Measurements from ENCODE around the gene ASAP2.

ASAP2 gene

DNA sequence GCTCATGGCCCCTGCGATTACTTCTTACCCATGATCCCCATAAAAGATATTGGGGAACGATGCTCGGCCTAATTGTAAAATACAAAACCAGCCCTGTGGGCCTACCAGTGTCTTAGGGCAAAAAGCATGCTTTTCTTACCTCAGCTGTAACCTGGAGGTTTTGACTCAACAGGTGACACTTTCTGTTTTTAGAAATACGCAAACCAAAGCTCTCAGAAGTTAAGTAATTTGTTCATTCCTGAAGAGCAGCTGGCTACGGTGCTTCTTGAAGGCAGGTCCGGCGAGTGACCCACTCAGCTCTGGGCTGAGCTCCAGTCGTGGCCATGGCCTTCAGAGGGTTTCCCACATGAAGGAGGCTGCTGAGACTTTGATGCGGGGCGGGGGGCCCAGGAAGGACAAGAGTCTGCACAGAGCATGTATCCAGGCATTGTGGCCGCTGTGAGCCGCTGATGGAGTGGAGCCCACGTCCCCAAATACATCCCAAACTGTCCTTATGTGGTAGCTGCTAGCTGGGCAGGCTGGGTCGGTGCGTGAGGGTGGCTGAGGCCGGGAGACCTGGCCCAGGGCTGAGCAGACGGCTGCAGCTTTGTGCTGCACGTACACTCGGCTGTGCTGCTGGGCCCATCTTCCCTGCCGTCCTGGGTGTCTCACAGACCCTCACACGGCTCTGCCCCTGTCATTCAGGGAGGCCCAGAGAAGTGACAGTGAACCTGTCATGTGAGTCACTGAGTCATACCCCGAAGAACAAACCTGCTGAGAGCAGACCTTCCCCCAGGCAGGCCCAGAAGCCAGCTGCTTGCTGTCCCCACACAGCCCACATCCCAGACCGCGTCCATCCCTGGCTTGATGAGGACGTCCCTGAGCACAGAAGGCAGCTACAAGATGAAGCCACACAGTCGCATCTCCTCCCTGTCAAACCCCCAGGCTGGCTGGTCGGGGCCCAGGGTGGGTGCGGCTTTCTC is 182.6 kb downstream of the ASAP2 start:
- H3K36me3 ChIP-seq (replicated peaks; ENCODE audit: insufficient read depth, low read length) = no peaks in the 10 kb centered on the region; the same call in 1 of the 2 replicates

DNA sequence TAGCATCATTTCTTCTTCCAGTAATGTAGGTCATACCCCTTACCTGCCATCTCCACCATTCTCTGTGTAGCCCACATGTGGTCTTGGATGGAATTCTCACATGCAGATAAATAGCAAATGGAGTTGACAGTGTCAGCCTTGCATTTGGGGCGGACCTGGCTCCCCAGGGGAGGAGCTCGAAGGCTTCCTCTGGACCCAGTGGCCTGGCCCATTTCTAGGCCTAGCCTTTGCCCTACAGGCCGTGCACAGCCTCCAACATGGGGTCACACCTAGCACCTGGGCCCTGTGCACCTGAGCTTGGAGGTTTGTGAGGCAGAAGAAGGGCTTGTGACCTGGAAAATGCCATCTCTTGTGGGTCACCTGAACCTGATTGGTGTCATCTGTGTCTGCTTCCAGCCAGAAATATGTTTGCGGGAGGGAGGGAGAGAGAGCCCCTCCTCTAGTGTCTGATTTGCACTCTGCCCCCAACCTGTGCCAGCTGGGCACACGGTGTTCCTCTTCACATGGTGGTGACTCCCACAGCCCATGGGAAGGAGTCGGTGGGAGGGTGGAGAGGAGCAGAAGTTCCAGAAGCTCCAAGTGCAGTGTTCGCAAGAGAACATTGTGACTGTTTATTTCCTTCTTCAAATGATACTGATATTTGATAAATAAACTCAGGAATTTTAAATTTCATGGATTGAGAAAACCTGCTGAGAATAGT is 183.7 kb downstream of the ASAP2 start:
- Histone ChIP-seq H3K4me3 (ENCODE audit: low read length) (no peak overlapping the region), H4K20me1 (ENCODE audit: insufficient read depth, low read length) (no peaks in the 10 kb centered on the region), H3K9me3 (replicated peaks; ENCODE audit: insufficient read depth, low read length) (no peaks in the 10 kb centered on the region), H3K4me2 (ENCODE audit: low read depth, low read length) (no peak overlapping the region), H3K27ac (ENCODE audit: low read length) (no peak overlapping the region), H3F3A (ENCODE audit: insufficient read depth, low read length) (no peaks in the 10 kb centered on the region), H3K79me2 (ENCODE audit: low read length) (no peaks in the 10 kb centered on the region), H3K27me3 (replicated peaks; ENCODE audit: insufficient read depth, low read length) (no peaks in the 10 kb centered on the region), H2AFZ (ENCODE audit: low read length) (no peak overlapping the region), H3K9me2 (replicated peaks; ENCODE audit: insufficient read depth, low read length) (no peaks in the 10 kb centered on the region), H3K4me1 (ENCODE audit: low read length) (no peaks in the 10 kb centered on the region), H3K36me3 (replicated peaks; ENCODE audit: insufficient read depth, low read length) (no peaks in the 10 kb centered on the region), H3K9ac (ENCODE audit: low read length) (no peak overlapping the region)
- TF ChIP-seq, protein P1, sequence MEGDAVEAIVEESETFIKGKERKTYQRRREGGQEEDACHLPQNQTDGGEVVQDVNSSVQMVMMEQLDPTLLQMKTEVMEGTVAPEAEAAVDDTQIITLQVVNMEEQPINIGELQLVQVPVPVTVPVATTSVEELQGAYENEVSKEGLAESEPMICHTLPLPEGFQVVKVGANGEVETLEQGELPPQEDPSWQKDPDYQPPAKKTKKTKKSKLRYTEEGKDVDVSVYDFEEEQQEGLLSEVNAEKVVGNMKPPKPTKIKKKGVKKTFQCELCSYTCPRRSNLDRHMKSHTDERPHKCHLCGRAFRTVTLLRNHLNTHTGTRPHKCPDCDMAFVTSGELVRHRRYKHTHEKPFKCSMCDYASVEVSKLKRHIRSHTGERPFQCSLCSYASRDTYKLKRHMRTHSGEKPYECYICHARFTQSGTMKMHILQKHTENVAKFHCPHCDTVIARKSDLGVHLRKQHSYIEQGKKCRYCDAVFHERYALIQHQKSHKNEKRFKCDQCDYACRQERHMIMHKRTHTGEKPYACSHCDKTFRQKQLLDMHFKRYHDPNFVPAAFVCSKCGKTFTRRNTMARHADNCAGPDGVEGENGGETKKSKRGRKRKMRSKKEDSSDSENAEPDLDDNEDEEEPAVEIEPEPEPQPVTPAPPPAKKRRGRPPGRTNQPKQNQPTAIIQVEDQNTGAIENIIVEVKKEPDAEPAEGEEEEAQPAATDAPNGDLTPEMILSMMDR (IDR thresholded peaks at IDR 0.05; ENCODE audit: low read length) = no peak
- no peak for TF ChIP-seq EZH2phosphoT487 (IDR thresholded peaks at IDR 0.05; ENCODE audit: low read length)
- DNase-seq = no peak

More for the DNA sequence above, 182.6 kb downstream of the ASAP2 start:
- H3K9me2 ChIP-seq (replicated peaks; ENCODE audit: insufficient read depth, low read length) = no peaks in the 10 kb centered on the region
- H3K9ac ChIP-seq (ENCODE audit: low read length) = no peak overlapping the region
- no peaks in the 10 kb centered on the region for H3K27me3 ChIP-seq (replicated peaks; ENCODE audit: insufficient read depth, low read length)
- H3F3A ChIP-seq (ENCODE audit: insufficient read depth, low read length) = no peaks in the 10 kb centered on the region
- TF ChIP-seq EZH2 (optimal IDR thresholded peaks at IDR 0.05; ENCODE audit: low read depth, low read length) = no peak
- TF ChIP-seq, protein P1 (IDR thresholded peaks at IDR 0.05; ENCODE audit: low read length) = no peak
- TF ChIP-seq EZH2phosphoT487 (IDR thresholded peaks at IDR 0.05; ENCODE audit: low read length) = no peak
- H3K4me2 ChIP-seq (ENCODE audit: low read depth, low read length) = no peak overlapping the region
- no peak for DNase-seq
- no peak overlapping the region for H3K4me3 ChIP-seq (ENCODE audit: low read length)
- no peaks in the 10 kb centered on the region for H3K4me1 ChIP-seq (ENCODE audit: low read length)
- no peaks in the 10 kb centered on the region for H3K9me3 ChIP-seq (replicated peaks; ENCODE audit: insufficient read depth, low read length)
- no peak overlapping the region for H2AFZ ChIP-seq (ENCODE audit: low read length)
- H3K79me2 ChIP-seq (ENCODE audit: low read length) = no peaks in the 10 kb centered on the region
- H3K27ac ChIP-seq (ENCODE audit: low read length) = no peak overlapping the region
- H4K20me1 ChIP-seq (ENCODE audit: insufficient read depth, low read length) = no peaks in the 10 kb centered on the region

DNA sequence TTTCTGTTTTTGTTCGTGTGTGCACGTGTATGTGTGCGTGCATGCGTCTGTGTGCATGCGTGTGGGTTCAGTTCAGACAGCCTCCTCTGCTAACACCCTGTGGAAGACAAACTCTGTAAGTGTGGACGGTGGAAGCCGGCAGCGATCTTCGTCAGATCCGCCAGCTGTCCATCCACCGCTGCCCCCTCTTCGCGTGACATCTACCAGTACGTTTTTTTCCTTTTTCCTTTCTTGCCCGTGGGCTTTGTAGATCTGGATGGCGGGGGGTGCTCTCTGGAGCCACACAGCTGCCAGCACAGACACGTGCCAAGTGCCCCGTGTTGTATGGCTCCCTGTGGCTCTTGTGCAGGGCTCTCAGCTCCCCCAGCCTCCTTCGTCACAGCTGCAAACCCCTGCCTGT is 184.4 kb downstream of the ASAP2 start:
- Histone ChIP-seq H3K79me2 (ENCODE audit: low read length) (no peaks in the 10 kb centered on the region), H3F3A (ENCODE audit: insufficient read depth, low read length) (no peaks in the 10 kb centered on the region), H3K9me3 (replicated peaks; ENCODE audit: insufficient read depth, low read length) (no peaks in the 10 kb centered on the region), H3K4me1 (ENCODE audit: low read length) (no peaks in the 10 kb centered on the region), H2AFZ (ENCODE audit: low read length) (no peak overlapping the region), H4K20me1 (ENCODE audit: insufficient read depth, low read length) (no peaks in the 10 kb centered on the region), H3K9ac (ENCODE audit: low read length) (no peak overlapping the region), H3K27ac (ENCODE audit: low read length) (no peak overlapping the region), H3K9me2 (replicated peaks; ENCODE audit: insufficient read depth, low read length) (no peaks in the 10 kb centered on the region), H3K36me3 (replicated peaks; ENCODE audit: insufficient read depth, low read length) (no peaks in the 10 kb centered on the region), H3K27me3 (replicated peaks; ENCODE audit: insufficient read depth, low read length) (no peaks in the 10 kb centered on the region), H3K4me2 (ENCODE audit: low read depth, low read length) (no peak overlapping the region), H3K4me3 (ENCODE audit: low read length) (no peak overlapping the region)
- TF ChIP-seq, protein P1 (IDR thresholded peaks at IDR 0.05; ENCODE audit: low read length) = no peak
- no peak for TF ChIP-seq EZH2 (optimal IDR thresholded peaks at IDR 0.05; ENCODE audit: low read depth, low read length)
- no peak for DNase-seq
